Naive thymus-derived CD4-positive, alpha-beta T cell (primary cell): ENCODE data around the gene TUT4. TPM values are rescaled to one million over a fixed set of nuclear protein-coding genes. Genes with fewer than 3 reads are reported as not detected.
A peak's percentile ranks its signal among the peaks of the same experiment; 100 is the strongest.

Source experiments
- ATAC-seq: fragments of 150-1000 bp; cut with Tn5 transposase; 2 replicates; pipeline ENCODE4 v1.10.0; 2021; ENCODE audit warnings: mild to moderate bottlenecking, moderate library complexity
- CTCF ChIA-PET: fragments of 350-600 bp; sonication (Branson Sonifier 250); formaldehyde crosslinking; loops from one replicate; lab custom pipeline; 2021; ENCODE audit warnings: antibody characterized with exemption; lab: Charles Lee
- POLR2A ChIA-PET: fragments of 350-600 bp; sonication (Branson Sonifier 250); formaldehyde crosslinking; loops from one replicate; lab custom pipeline; 2021; ENCODE audit warnings: antibody characterized with exemption, inconsistent platforms; lab: Charles Lee
- DNase-seq, 9 donors: peaks; one replicate each; pipeline versions ENCODE4 v3.0.0 to v3.0.0-alpha.2; 2020 to 2022; ENCODE audit warnings: mixed read lengths in 1 of 9
- H3K27ac ChIP-seq: one replicate; pipeline ENCODE4 v1.7.0; 2013; ENCODE audit warnings: mild to moderate bottlenecking, low read depth, low read length, moderate library complexity
- H3K27me3 ChIP-seq, 2 donors: one replicate each; pipeline ENCODE4 v1.7.0; 2013; ENCODE audit warnings: low read length in 2 of 2, mild to moderate bottlenecking in 2 of 2, moderate library complexity in 2 of 2; ENCODE audit not compliant: control insufficient read depth in 2 of 2, insufficient read depth in 2 of 2
- H3K36me3 ChIP-seq, 3 experiments: 1 replicate in 2 of 3; 2 replicates in 1 of 3; pipeline ENCODE4 v1.7.0; 2013; ENCODE audit warnings: low read length in 3 of 3, mild to moderate bottlenecking in 3 of 3, moderate library complexity in 1 of 3; ENCODE audit not compliant: insufficient read depth in 3 of 3, control insufficient read depth in 2 of 3
- H3K4me1 ChIP-seq, 2 donors: one replicate each; pipeline ENCODE4 v1.7.0; 2013; ENCODE audit warnings: low read length in 2 of 2, mild to moderate bottlenecking in 2 of 2, moderate library complexity in 1 of 2; ENCODE audit not compliant: control insufficient read depth in 2 of 2, insufficient read depth in 2 of 2
- H3K4me3 ChIP-seq: 2 replicates; pipeline ENCODE4 v1.7.0; 2013; ENCODE audit warnings: mild to moderate bottlenecking, low read length
- H3K9me3 ChIP-seq, 3 experiments: 1 replicate in 2 of 3; 2 replicates in 1 of 3; pipeline ENCODE4 v1.7.0; 2013; ENCODE audit warnings: low read length in 3 of 3; ENCODE audit not compliant: control insufficient read depth in 2 of 3
- H3K27ac Mint-ChIP-seq, 9 donors: one replicate each; pipeline ENCODE4 v1.8.0; 2020 to 2022; ENCODE audit warnings: mixed read lengths in 9 of 9, mild to moderate bottlenecking in 8 of 9, moderate library complexity in 5 of 9, inconsistent platforms in 2 of 9
- H3K27me3 Mint-ChIP-seq, 5 donors: one replicate each; pipeline ENCODE4 v1.8.0; 2021 to 2022; ENCODE audit warnings: mixed read lengths in 5 of 5, mild to moderate bottlenecking in 1 of 5
- H3K36me3 Mint-ChIP-seq, 5 donors: one replicate each; pipeline ENCODE4 v1.8.0; 2020 to 2022; ENCODE audit warnings: mixed read lengths in 5 of 5, mild to moderate bottlenecking in 3 of 5, inconsistent platforms in 1 of 5
- H3K4me1 Mint-ChIP-seq, 7 donors: one replicate each; pipeline ENCODE4 v1.8.0; 2020 to 2022; ENCODE audit warnings: mixed read lengths in 7 of 7, mild to moderate bottlenecking in 3 of 7, inconsistent platforms in 1 of 7
- H3K4me3 Mint-ChIP-seq, 10 donors: one replicate each; pipeline ENCODE4 v1.8.0; 2020 to 2022; ENCODE audit warnings: mild to moderate bottlenecking in 10 of 10, mixed read lengths in 10 of 10, moderate library complexity in 6 of 10, inconsistent platforms in 2 of 10
- H3K9me3 Mint-ChIP-seq, 11 donors: one replicate each; pipeline ENCODE4 v1.8.0; 2020 to 2022; ENCODE audit warnings: mixed read lengths in 11 of 11, mild to moderate bottlenecking in 4 of 11, inconsistent platforms in 1 of 11, moderate library complexity in 1 of 11
- intact Hi-C, 2 donors: fragments of 100-400 bp; cut with micrococcal nuclease; formaldehyde crosslinking; loops; one replicate each; pipeline ENCODE4 v1.15.1; 2023
- polyA plus RNA-seq, 2 donors: library from polyadenylated mRNA; unstranded; fragments of 300-500 nt; fragmentation: Illumina TruSeq; gene quantifications; one replicate each; pipeline ENCODE4 v1.2.3, GENCODE V29; 2021
- total RNA-seq, 6 experiments: library from RNA in 5 of 6; stranded (reverse) in 5 of 6; gene quantifications; 1 replicate in 5 of 6; 2 replicates in 1 of 6; pipeline ENCODE4 v1.2.3 and lab custom pipeline; 2021 to 2026

Gene TUT4
- total and polyA plus RNA-seq, 7 experiments from 2014 or later = 32.8 to 169 (median 127) TPM

- Mint-ChIP-seq H3K4me3 (peak overlapping the region; percentile 96 to 100 (median 99)), H3K27me3 (no peaks in the 10 kb centered on the region), H3K36me3 (peaks cover under 1 to 35% (median 16%) of the 10 kb centered on the region in 5 donors), H3K27ac (peak overlapping the region; percentile 95 to 100 (median 98)), H3K4me1 (peaks cover 6 to 59% (median 41%) of the 10 kb centered on the region in 7 donors), H3K9me3 (peaks cover 0 to 3% (median 0%) of the 10 kb centered on the region in 11 donors)
- intact Hi-C loops = loop anchor here (1.0 to 10.0 kb wide), 18 partner anchors 21 to 1439 kb away; partner anchors contain the start of genes BTF3L4 (in 2 of the 2), CC2D1B (in 2 of the 2), TUT4 (in 2 of the 2) and CZIB (in 1 of the 2)
- H3K27me3 ChIP-seq = no peaks in the 10 kb centered on the region
- ChIA-PET POLR2A (interaction anchor here (0.9 to 5.0 kb wide), 13 partner anchors 10 to 346 kb away, joined by 3 to 68 read pairs (median 8); partner anchors contain the start of genes CC2D1B and TUT4), CTCF (interaction anchor here (0.6 to 1.4 kb wide), 4 partner anchors 20 to 282 kb away, joined by 3 to 6 read pairs (median 4); no protein-coding TSS in a partner anchor)
- H3K27ac ChIP-seq = peak overlapping the region; percentile 92
- DNase-seq (peak; percentile 13 to 69 (median 38)), ATAC-seq (peak; percentile 55)
- peaks cover 4 to 18% (median 8%) of the 10 kb centered on the region in 3 experiments for H3K36me3 ChIP-seq
- H3K4me1 ChIP-seq = peaks cover 10 to 16% of the 10 kb centered on the region in 2 donors
- H3K4me3 ChIP-seq = peak overlapping the region; percentile 83
- H3K9me3 ChIP-seq = no peaks in the 10 kb centered on the region
Observed at GRCh38 chr1:52403566-52404115, 149.3 kb downstream of the TUT4 start.

GRCh38 chr1:52402860-52403240 is 150.0 kb downstream of the TUT4 start:
- Mint-ChIP-seq H3K4me1 (peaks cover 6 to 55% (median 36%) of the 10 kb centered on the region in 7 donors), H3K27me3 (no peaks in the 10 kb centered on the region), H3K4me3 (peak overlapping the region in 8 of 10 donors; percentile 20 to 100 (median 99)), H3K27ac (peak overlapping the region in 3 of 9 donors; percentile 98 to 99 (median 99)), H3K36me3 (peaks cover 0 to 31% (median 11%) of the 10 kb centered on the region in 5 donors), H3K9me3 (peaks cover 0 to 3% (median 0%) of the 10 kb centered on the region in 11 donors)
- peaks cover 0 to 12% (median 5%) of the 10 kb centered on the region in 3 experiments for H3K36me3 ChIP-seq
- CTCF ChIA-PET = no interaction called here
- no peak overlapping the region for H3K27ac ChIP-seq
- peak overlapping the region; percentile 83 for H3K4me3 ChIP-seq
- H3K9me3 ChIP-seq = no peaks in the 10 kb centered on the region
- ATAC-seq = no peak
- DNase-seq = no peak
- H3K4me1 ChIP-seq = peaks cover 10 to 16% of the 10 kb centered on the region in 2 donors
- intact Hi-C loops = loop anchor here (5.0 to 10.0 kb wide), 4 partner anchors 258 to 1438 kb away; partner anchors contain the start of genes ECHDC2 (in 1 of the 2), FAF1 (in 1 of the 2), OSBPL9 (in 1 of the 2) and SCP2 (in 1 of the 2)
- POLR2A ChIA-PET = interaction anchor here (3.1 to 5.0 kb wide), 3 partner anchors 16 to 36 kb away, joined by 31 to 68 read pairs (median 53); partner anchors contain the start of gene CC2D1B
- no peaks in the 10 kb centered on the region for H3K27me3 ChIP-seq

DNA sequence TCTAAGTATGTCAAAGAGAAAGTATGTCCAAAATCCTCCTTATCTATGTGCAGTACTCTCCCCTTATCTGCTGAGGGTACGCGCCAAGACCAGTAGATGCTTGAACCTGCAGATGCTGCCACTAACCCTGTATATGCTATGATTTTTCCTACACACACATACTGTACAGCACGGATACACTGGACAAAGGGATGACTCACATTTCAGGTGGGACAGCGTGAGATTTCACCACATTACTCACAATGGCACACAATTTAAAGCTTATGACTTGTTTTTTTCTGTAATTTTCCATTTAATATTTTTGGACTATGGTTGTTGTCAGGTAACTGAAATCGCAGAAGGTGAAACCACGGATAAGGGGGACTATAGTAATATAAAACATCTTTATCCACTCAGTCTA is 152.8 kb downstream of the TUT4 start:
- Mint-ChIP-seq H3K9me3 (peaks cover 0 to 3% (median 0%) of the 10 kb centered on the region in 11 donors), H3K4me3 (no peak overlapping the region), H3K4me1 (peaks cover 0 to 46% (median 17%) of the 10 kb centered on the region in 7 donors), H3K36me3 (peaks cover 0 to 31% (median 3%) of the 10 kb centered on the region in 5 donors), H3K27me3 (no peaks in the 10 kb centered on the region), H3K27ac (peak overlapping the region in 2 of 9 donors; percentile 26 to 36)
- Histone ChIP-seq H3K4me1 (peaks cover 1 to 2% of the 10 kb centered on the region in 2 donors), H3K4me3 (no peak overlapping the region), H3K9me3 (no peaks in the 10 kb centered on the region), H3K27me3 (no peaks in the 10 kb centered on the region), H3K27ac (no peak overlapping the region), H3K36me3 (no peaks in the 10 kb centered on the region)
- ChIA-PET POLR2A (interaction anchor here (0.6 kb wide), 1 partner anchor 55 kb away, joined by 3 read pairs; no protein-coding TSS in a partner anchor), CTCF (interaction anchor here (0.7 kb wide), 1 partner anchor 254 kb away, joined by 4 read pairs; no protein-coding TSS in a partner anchor)
- intact Hi-C loops = loop anchor here (5.0 to 10.0 kb wide), 4 partner anchors 255 to 1435 kb away; partner anchors contain the start of genes ECHDC2 (in 1 of the 2), FAF1 (in 1 of the 2), OSBPL9 (in 1 of the 2) and SCP2 (in 1 of the 2)
- ATAC-seq (no peak), DNase-seq (no peak)

- Histone ChIP-seq H3K36me3 (no peaks in the 10 kb centered on the region), H3K27me3 (no peaks in the 10 kb centered on the region), H3K27ac (no peak overlapping the region), H3K9me3 (no peaks in the 10 kb centered on the region), H3K4me3 (no peak overlapping the region), H3K4me1 (no peaks in the 10 kb centered on the region)
- ChIA-PET CTCF (interaction anchor here (0.7 kb wide), 1 partner anchor 254 kb away, joined by 4 read pairs; no protein-coding TSS in a partner anchor), POLR2A (no interaction called here)
- Mint-ChIP-seq H3K27me3 (no peaks in the 10 kb centered on the region), H3K36me3 (peaks cover 0 to 34% (median 3%) of the 10 kb centered on the region in 5 donors), H3K4me3 (no peak overlapping the region), H3K9me3 (peaks cover 0 to 3% (median 0%) of the 10 kb centered on the region in 11 donors), H3K4me1 (peaks cover 0 to 48% (median 12%) of the 10 kb centered on the region in 7 donors), H3K27ac (no peak overlapping the region)
- intact Hi-C loops = loop anchor here (5.0 to 10.0 kb wide), 4 partner anchors 255 to 1435 kb away; partner anchors contain the start of genes ECHDC2 (in 1 of the 2), FAF1 (in 1 of the 2), OSBPL9 (in 1 of the 2) and SCP2 (in 1 of the 2)
- DNase-seq = no peak
- no peak for ATAC-seq
Observed at GRCh38 chr1:52399629-52400028, 153.3 kb downstream of the TUT4 start.

GRCh38 chr1:52393174-52393573 is 159.7 kb downstream of the TUT4 start:
- H3K27me3 Mint-ChIP-seq = no peaks in the 10 kb centered on the region
- ATAC-seq (no peak), DNase-seq (no peak)
- no peaks in the 10 kb centered on the region for H3K36me3 ChIP-seq
- CTCF ChIA-PET = no interaction called here
- H3K4me1 Mint-ChIP-seq = peaks cover 0 to 13% (median 0%) of the 10 kb centered on the region in 7 donors
- peaks cover 0 to 29% (median under 1%) of the 10 kb centered on the region in 5 donors for H3K36me3 Mint-ChIP-seq
- H3K4me3 ChIP-seq = no peak overlapping the region
- POLR2A ChIA-PET = interaction anchor here (1.0 kb wide), 1 partner anchor 11 kb away, joined by 5 read pairs; the partner anchor contains the start of genes ORC1 and PRPF38A
- no peak overlapping the region for H3K27ac ChIP-seq
- no peak overlapping the region for H3K27ac Mint-ChIP-seq
- no peak overlapping the region for H3K4me3 Mint-ChIP-seq
- H3K4me1 ChIP-seq = no peaks in the 10 kb centered on the region
- no peaks in the 10 kb centered on the region for H3K9me3 ChIP-seq
- H3K9me3 Mint-ChIP-seq = no peaks in the 10 kb centered on the region
- intact Hi-C loops = no loop called here
- H3K27me3 ChIP-seq = no peaks in the 10 kb centered on the region

DNA sequence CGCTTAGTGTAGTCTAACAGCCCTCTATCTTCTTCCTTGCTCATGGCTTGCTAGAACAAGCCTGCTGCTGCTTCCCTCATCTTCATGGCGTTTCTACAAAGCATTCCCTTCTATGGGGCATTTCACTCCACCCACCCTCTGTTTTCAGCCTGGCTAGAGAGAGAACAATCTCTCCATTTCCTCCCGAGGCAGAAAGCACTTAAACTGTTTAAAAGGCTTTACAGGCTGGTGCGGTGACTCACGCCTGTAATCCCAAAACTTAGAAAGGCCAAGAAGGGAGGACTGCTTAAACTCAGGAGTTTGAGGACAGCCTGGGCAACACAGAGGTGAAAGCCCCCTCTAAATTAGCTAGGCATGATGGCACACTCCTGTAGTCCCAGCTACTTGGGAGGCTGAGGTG is 166.4 kb downstream of the TUT4 start:
- H3K4me3 ChIP-seq = no peak overlapping the region
- DNase-seq (no peak), ATAC-seq (no peak)
- intact Hi-C loops = no loop called here
- H3K9me3 ChIP-seq = no peaks in the 10 kb centered on the region
- Mint-ChIP-seq H3K27ac (peak overlapping the region in 1 of 9 donors; percentile 36), H3K4me1 (peaks cover 0 to 2% (median 0%) of the 10 kb centered on the region in 7 donors), H3K36me3 (peaks cover 0 to 17% (median 4%) of the 10 kb centered on the region in 5 donors), H3K9me3 (no peaks in the 10 kb centered on the region), H3K27me3 (no peaks in the 10 kb centered on the region), H3K4me3 (no peak overlapping the region)
- H3K4me1 ChIP-seq = no peaks in the 10 kb centered on the region
- CTCF ChIA-PET = no interaction called here
- H3K27me3 ChIP-seq = no peaks in the 10 kb centered on the region
- no peak overlapping the region for H3K27ac ChIP-seq
- no peaks in the 10 kb centered on the region for H3K36me3 ChIP-seq
- POLR2A ChIA-PET = no interaction called here
